Activated B cell treated with CpG ODN at 0.5 μM for 24 hours (primary cell): ENCODE data around the gene MTX1. TPM values are rescaled to one million over a fixed set of nuclear protein-coding genes. Genes with fewer than 3 reads are reported as not detected.

Experiments used
- ATAC-seq: fragments of 200-7000 bp; cut with Tn5 transposase; one replicate; pipeline ENCODE4 v1.10.0; 2021; ENCODE audit warnings: low read depth, mild to moderate bottlenecking, moderate library complexity
- CTCF ChIA-PET: fragments of 350-600 bp; sonication (Branson Sonifier 250); formaldehyde crosslinking; loops from one replicate; lab custom pipeline; 2021; ENCODE audit warnings: antibody characterized with exemption; lab: Charles Lee
- POLR2A ChIA-PET: fragments of 350-600 bp; sonication (Branson Sonifier 250); formaldehyde crosslinking; loops from one replicate; lab custom pipeline; 2021; ENCODE audit warnings: antibody characterized with exemption; lab: Charles Lee
- DNase-seq: peaks from one replicate; pipeline ENCODE4 v3.0.0; 2022
- H3K27ac Mint-ChIP-seq: one replicate; pipeline ENCODE4 v1.8.0; 2020; ENCODE audit warnings: mixed read lengths
- H3K27me3 Mint-ChIP-seq: one replicate; pipeline ENCODE4 v1.8.0; 2021; ENCODE audit warnings: mixed read lengths
- H3K36me3 Mint-ChIP-seq: one replicate; pipeline ENCODE4 v1.8.0; 2021; ENCODE audit warnings: low read depth, mixed read lengths
- H3K4me1 Mint-ChIP-seq: one replicate; pipeline ENCODE4 v1.8.0; 2021; ENCODE audit warnings: mixed read lengths
- H3K4me3 Mint-ChIP-seq: one replicate; pipeline ENCODE4 v1.8.0; 2020; ENCODE audit warnings: mild to moderate bottlenecking, mixed read lengths
- H3K9me3 Mint-ChIP-seq: one replicate; pipeline ENCODE4 v1.8.0; 2020; ENCODE audit warnings: mixed read lengths
- CTCF ChIP-seq: fragments of 200-600 bp; IDR thresholded peaks from one replicate; pipeline ENCODE4 v1.8.0; 2022; ENCODE audit warnings: antibody characterized with exemption, mild to moderate bottlenecking
- intact Hi-C: fragments of 100-400 bp; cut with micrococcal nuclease; formaldehyde crosslinking; loops from one replicate; pipeline ENCODE4 v1.15.1; 2024
- total RNA-seq: library from RNA; stranded (reverse); gene quantifications from 2 replicates; pipeline ENCODE4 v1.2.3, GENCODE V29; 2022

Gene MTX1
- total RNA-seq, 1 donor from 2014 or later = 36.7 TPM

DNA sequence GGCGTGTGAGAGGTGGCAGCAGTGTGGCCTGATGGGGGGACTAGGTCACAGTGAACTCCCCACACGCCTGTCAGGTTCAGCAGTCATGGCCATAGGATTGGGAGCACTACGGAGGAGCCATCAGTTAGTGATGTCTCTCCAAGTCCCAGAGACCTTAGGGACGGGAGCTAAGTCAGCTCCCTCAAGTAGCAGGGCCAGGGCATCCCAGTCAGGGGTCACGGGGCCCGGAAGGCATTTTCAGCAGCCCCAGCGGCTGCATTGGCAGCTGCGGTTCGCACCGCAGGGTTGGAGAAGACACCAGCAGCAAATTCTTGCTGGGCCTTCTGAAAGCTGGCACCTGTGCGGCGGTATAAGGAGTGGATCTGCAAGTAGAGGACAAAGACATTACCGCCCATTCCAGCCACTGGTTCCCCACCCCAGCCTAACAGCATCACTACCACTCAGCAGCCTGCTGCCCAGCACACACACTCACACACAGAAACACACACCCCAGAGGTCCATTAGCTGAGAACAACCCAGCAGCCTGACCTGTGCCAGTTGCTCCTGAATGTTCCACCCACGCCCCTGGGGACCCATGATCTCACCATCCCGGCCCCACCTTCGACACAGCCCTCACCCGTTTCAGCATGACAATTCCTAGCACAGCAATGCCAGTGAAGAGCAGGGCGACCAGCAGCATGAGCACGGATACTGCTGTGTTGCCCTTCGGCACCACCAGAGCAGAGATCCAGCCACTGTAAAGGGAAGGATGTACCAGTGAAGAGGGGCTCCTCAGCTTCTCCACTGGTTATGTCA lies 47.8 kb downstream of the MTX1 start:
- POLR2A ChIA-PET = interaction anchor here (2.5 kb wide), 1 partner anchor 17 kb away, joined by 6 read pairs; the partner anchor contains the start of gene CLK2
- DNase-seq (no peak), ATAC-seq (no peak)
- peak overlapping the region; percentile 26 for H3K27ac Mint-ChIP-seq
- H3K27me3 Mint-ChIP-seq = no peaks in the 10 kb centered on the region
- no peaks in the 10 kb centered on the region for H3K9me3 Mint-ChIP-seq
- CTCF ChIA-PET = interaction anchor here (1.4 to 2.0 kb wide), 2 partner anchors 63 to 67 kb away, joined by 4 to 6 read pairs; no protein-coding TSS in a partner anchor
- H3K4me1 Mint-ChIP-seq = peaks cover 40% of the 10 kb centered on the region
- intact Hi-C loops = loop anchor here (10.0 kb wide), 1 partner anchor 799 kb away; the partner anchor contains the start of genes LAMTOR2 and UBQLN4
- peak overlapping the region; percentile 84 for H3K4me3 Mint-ChIP-seq
- H3K36me3 Mint-ChIP-seq = peaks cover 43% of the 10 kb centered on the region
- TF ChIP-seq CTCF = no peak

GRCh38 chr1:155260276-155260675 lies 51.8 kb downstream of the MTX1 start:
- Mint-ChIP-seq H3K27me3 (no peaks in the 10 kb centered on the region), H3K9me3 (no peaks in the 10 kb centered on the region), H3K27ac (no peak overlapping the region), H3K4me1 (peaks cover 44% of the 10 kb centered on the region), H3K4me3 (peak overlapping the region; percentile 98), H3K36me3 (peaks cover 82% of the 10 kb centered on the region)
- DNase-seq (no peak), ATAC-seq (no peak)
- intact Hi-C loops = loop anchor here (5.0 kb wide), 1 partner anchor 53 kb away; the partner anchor contains the start of genes MTX1 and THBS3
- CTCF ChIA-PET = interaction anchor here (1.2 to 4.0 kb wide), 2 partner anchors 9 to 63 kb away, joined by 4 to 47 read pairs; no protein-coding TSS in a partner anchor
- POLR2A ChIA-PET = interaction anchor here (0.7 to 5.8 kb wide), 4 partner anchors 9 to 303 kb away, joined by 3 to 52 read pairs (median 4); partner anchors contain the start of genes ASH1L and CLK2
- TF ChIP-seq CTCF = no peak

DNA sequence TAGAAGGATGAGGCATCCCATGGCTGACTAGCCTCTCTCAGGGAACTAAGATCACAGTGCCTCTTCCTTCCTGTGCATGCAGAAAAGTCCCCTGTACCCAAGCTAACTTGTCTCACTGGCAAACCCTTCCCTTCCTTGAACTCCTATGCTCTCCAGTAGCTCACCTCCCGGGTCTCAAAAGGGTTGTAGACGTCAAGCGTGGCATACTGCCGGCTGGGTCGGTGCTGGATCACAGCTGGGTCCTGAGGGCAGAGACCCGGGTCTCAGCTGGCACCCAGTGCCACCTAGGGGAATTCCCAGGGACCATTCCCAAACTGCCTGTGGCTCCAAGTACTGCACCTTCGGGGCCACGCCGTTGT lies 53.0 kb downstream of the MTX1 start:
- peaks cover 37% of the 10 kb centered on the region for H3K4me1 Mint-ChIP-seq
- no peaks in the 10 kb centered on the region for H3K27me3 Mint-ChIP-seq
- peaks cover 86% of the 10 kb centered on the region for H3K36me3 Mint-ChIP-seq
- H3K27ac Mint-ChIP-seq = peak overlapping the region; percentile 92
- H3K9me3 Mint-ChIP-seq = no peaks in the 10 kb centered on the region
- DNase-seq = no peak
- peak overlapping the region; percentile 98 for H3K4me3 Mint-ChIP-seq
- no peak for TF ChIP-seq CTCF
- peak; percentile 2 for ATAC-seq
- intact Hi-C loops = loop anchor here (5.0 kb wide), 1 partner anchor 54 kb away; the partner anchor contains the start of genes MTX1 and THBS3
- ChIA-PET CTCF (interaction anchor here (4.0 kb wide), 1 partner anchor 10 kb away, joined by 47 read pairs; no protein-coding TSS in a partner anchor), POLR2A (interaction anchor here (0.5 to 5.8 kb wide), 16 partner anchors 10 to 375 kb away, joined by 3 to 52 read pairs (median 6); partner anchors contain the start of genes ASH1L, CLK2, FDPS and KRTCAP2)

DNA sequence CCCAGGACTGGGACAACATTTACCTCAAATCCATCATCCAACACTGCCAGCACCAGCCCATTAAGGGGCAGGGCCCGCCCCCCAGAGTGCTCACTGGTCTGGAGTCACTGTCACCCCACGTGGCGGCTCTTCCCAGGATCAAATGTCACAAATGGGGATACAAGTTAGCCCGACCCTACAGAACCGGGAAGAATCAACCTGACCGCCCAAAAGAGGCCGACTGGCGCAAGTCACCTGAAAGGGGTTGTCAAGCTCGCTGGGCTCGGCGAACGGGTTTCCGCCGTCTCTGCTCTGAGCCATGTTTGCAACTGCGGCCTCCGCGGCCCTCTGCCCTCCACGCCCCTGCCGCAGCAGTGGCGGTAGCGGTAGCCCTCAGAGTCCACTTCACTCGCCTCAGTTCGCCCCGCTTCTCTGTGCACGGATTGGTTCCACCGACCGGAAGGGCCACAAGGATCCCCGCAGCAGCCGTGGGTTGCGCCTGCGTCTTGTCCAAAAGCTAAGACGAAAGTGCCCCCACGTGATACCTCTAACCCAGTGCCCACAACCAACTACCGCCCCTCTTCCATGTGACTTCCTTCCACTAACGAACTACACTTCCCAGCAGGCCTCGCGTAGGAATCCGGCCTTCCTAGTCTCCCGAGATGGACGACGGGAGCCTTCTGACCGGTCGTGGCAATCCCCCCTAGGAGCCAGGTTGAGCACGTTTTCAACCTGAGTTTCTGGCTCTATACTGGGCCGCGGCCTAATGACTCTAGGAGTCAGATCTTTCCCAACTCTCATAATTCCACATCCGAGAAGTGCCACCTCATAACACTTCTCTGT lies 53.6 kb downstream of the MTX1 start, which contains the start of gene SCAMP3:
Gene SCAMP3, minus strand, starts transcription at position 509 of the 822 bp plus-strand sequence. Its CDS starts 209 bp downstream, at position 300.
- peak within 1 kb of the TSS; percentile 92 for H3K27ac Mint-ChIP-seq
- no peaks in the 10 kb centered on the region for H3K27me3 Mint-ChIP-seq
- peaks cover 86% of the 10 kb centered on the region for H3K36me3 Mint-ChIP-seq
- POLR2A ChIA-PET = interaction anchor here (0.5 to 5.8 kb wide), 18 partner anchors 11 to 374 kb away, joined by 3 to 52 read pairs (median 5); partner anchors contain the start of genes ASH1L, CLK2, FDPS and KRTCAP2
- no peaks in the 10 kb centered on the region for H3K9me3 Mint-ChIP-seq
- no peak for TF ChIP-seq CTCF
- peak within 1 kb of the TSS; percentile 98 for H3K4me3 Mint-ChIP-seq
- DNase-seq (peak; percentile 71), ATAC-seq (peak; percentile 95)
- CTCF ChIA-PET = interaction anchor here (4.0 kb wide), 1 partner anchor 11 kb away, joined by 47 read pairs; no protein-coding TSS in a partner anchor
- intact Hi-C loops = loop anchor here (1.0 to 5.0 kb wide), 7 partner anchors 8 to 55 kb away; partner anchors contain the start of genes CLK2, FDPS, HCN3 and MTX1
- H3K4me1 Mint-ChIP-seq = peaks cover 33% of the 10 kb centered on the region
